ENCODE data around the gene PLPPR1. TPM values are rescaled to one million over a fixed set of nuclear protein-coding genes. Genes with fewer than 3 reads are reported as not detected.

The PLPPR1 gene
- total and polyA plus RNA-seq, 2 of the 4 experiments (the other 2 are of a cell fraction), result not detected

- Histone ChIP-seq H3K27ac (ENCODE audit: insufficient read depth, low read length) (no peak overlapping the region), H3K14ac (replicated peaks; ENCODE audit: low read depth, low read length) (no peak overlapping the region), H2BK120ac (ENCODE audit: low read depth, low read length) (no peak overlapping the region), H2AFZ (replicated peaks; ENCODE audit: low read length, poor library complexity) (no peak overlapping the region), H2BK20ac (ENCODE audit: low read depth, low read length) (no peak overlapping the region), H3K4me3 (ENCODE audit: insufficient read depth, low read depth, low read length) (no peak overlapping the region), H3K18ac (ENCODE audit: low read depth, low read length) (no peak overlapping the region), H4K8ac (ENCODE audit: low read depth in 2 of 2, low read length in 2 of 2) (no peak overlapping the region), H3K23ac (ENCODE audit: low read depth, low read length) (no peak overlapping the region), H3K4ac (ENCODE audit: low read depth, low read length) (no peak overlapping the region), H3K36me3 (ENCODE audit: control insufficient read depth, insufficient read depth, low read length) (no peaks in the 10 kb centered on the region), H3K4me1 (ENCODE audit: control insufficient read depth, insufficient read depth, low read length) (no peaks in the 10 kb centered on the region), H4K20me1 (ENCODE audit: insufficient read depth, low read length) (no peaks in the 10 kb centered on the region), H3K79me1 (ENCODE audit: low read depth in 1 of 2, low read length in 2 of 2) (no peaks in the 10 kb centered on the region), H4K5ac (ENCODE audit: low read depth, low read length) (no peak overlapping the region), H2AK9ac (replicated peaks; ENCODE audit: low read depth, low read length, poor library complexity) (no peak overlapping the region), H3K27me3 (ENCODE audit: control insufficient read depth, insufficient read depth, low read length) (no peaks in the 10 kb centered on the region), H3K9me3 (ENCODE audit: control insufficient read depth, insufficient read depth, low read length) (peaks cover 6% of the 10 kb centered on the region), H3K9me1 (ENCODE audit: insufficient read depth, low read length) (no peaks in the 10 kb centered on the region), H2BK15ac (ENCODE audit: low read depth, low read length) (no peak overlapping the region), H3K4me2 (ENCODE audit: low read depth, low read length) (no peak overlapping the region), H2AK5ac (ENCODE audit: low read depth, low read length) (no peak overlapping the region), H3K9ac (ENCODE audit: low read depth, low read length) (no peak overlapping the region), H2BK5ac (ENCODE audit: low read depth, low read length, poor library complexity, severe bottlenecking) (no peak overlapping the region), H4K91ac (ENCODE audit: insufficient read depth, low read depth, low read length) (no peak overlapping the region), H3K56ac (ENCODE audit: extremely low read depth, insufficient read depth, low read length) (no peak overlapping the region)
- BruUV-seq (replicated peaks), result no TSS peak
- in situ Hi-C loops (cut with MboI; ENCODE audit: low sequenced_read_pairs) (no loop called here), dilution Hi-C loops (cut with HindIII; ENCODE audit: low sequenced_read_pairs, unreplicated experiment) (no loop called here), intact Hi-C loops (cut with micrococcal nuclease) (no loop called here)
- CTCF ChIA-PET, result no interaction called here
- no peak for TF ChIP-seq ELK1 (IDR thresholded peaks at IDR 0.05; ENCODE audit: borderline replicate concordance, low read depth, low read length)
- no peak for TF ChIP-seq CEBPB (IDR thresholded peaks at IDR 0.05; ENCODE audit: low read depth, low read length)
- TF ChIP-seq FOS (IDR thresholded peaks at IDR 0.05; ENCODE audit: low read depth, low read length), result no peak
- no peak for TF ChIP-seq POLR2A (IDR thresholded peaks at IDR 0.05; ENCODE audit: low read depth, low read length)
- TF ChIP-seq NFE2L2 (IDR thresholded peaks at IDR 0.05; ENCODE audit: low read depth, low read length), result no peak
- TF ChIP-seq RCOR1 (IDR thresholded peaks at IDR 0.05; ENCODE audit: insufficient replicate concordance, low read length), result no peak
- no peak for TF ChIP-seq MXI1 (IDR thresholded peaks at IDR 0.05; ENCODE audit: borderline replicate concordance, low read depth, low read length)
- TF ChIP-seq MAZ (IDR thresholded peaks at IDR 0.05; ENCODE audit: borderline replicate concordance, low read depth, low read length), result no peak
- ATAC-seq (ENCODE audit: low read depth) (no peak), DNase-seq (no peak)
- WGBS, 2 experiments (ENCODE audit: extremely low coverage in 2 of 2, insufficient read length in 1 of 2), result no CpG with 5 or more reads among the region's 5 CpGs
- POLR2A ChIA-PET (ENCODE audit: unreplicated experiment), result no interaction called here
Measured at GRCh38 chr9:100999906-101000544, 28.5 kb upstream of the PLPPR1 start.
